NT2/D1 (cell line): ENCODE measurements around the gene BSN.
A peak's percentile ranks its signal among the peaks of the same experiment; 100 is the strongest.

Experiments
- DNase-seq: peaks from one replicate; pipeline ENCODE4 v3.0.0-alpha.2; 2011; ENCODE audit warnings: low read depth, low spot score
- H3K27me3 ChIP-seq: 2 replicates; pipeline ENCODE4 v1.6.0; 2011; ENCODE audit warnings: mild to moderate bottlenecking; ENCODE audit not compliant: insufficient read length, insufficient read depth
- H3K36me3 ChIP-seq: 2 replicates; pipeline ENCODE4 v1.6.1; 2011; ENCODE audit warnings: mild to moderate bottlenecking, low read length, mixed read lengths; ENCODE audit not compliant: insufficient read depth, insufficient read length
- H3K4me1 ChIP-seq: 2 replicates; pipeline ENCODE4 v1.5.1; 2011; ENCODE audit not compliant: insufficient read depth, insufficient read length
- H3K4me3 ChIP-seq: 2 replicates; pipeline ENCODE4 v1.5.1; 2011; ENCODE audit warnings: low read depth; ENCODE audit not compliant: insufficient read length
- H3K9ac ChIP-seq: 2 replicates; pipeline ENCODE4 v1.6.0; 2011; ENCODE audit warnings: low read depth; ENCODE audit not compliant: insufficient read length
- H3K9me3 ChIP-seq: 2 replicates; pipeline ENCODE4 v1.5.1; 2011; ENCODE audit warnings: mild to moderate bottlenecking, low read length; ENCODE audit not compliant: insufficient read depth
- SUZ12 ChIP-seq: IDR thresholded peaks from 2 replicates; pipeline ENCODE4 v1.6.1; 2011; ENCODE audit not compliant: insufficient read length, insufficient read depth; ENCODE audit errors: extremely low read depth
- YY1 ChIP-seq: IDR thresholded peaks from 2 replicates; pipeline ENCODE4 v1.6.1; 2011; ENCODE audit not compliant: insufficient read length, insufficient read depth
- ZNF274 ChIP-seq: IDR thresholded peaks from 2 replicates; pipeline ENCODE4 v1.6.1; 2011; ENCODE audit warnings: mild to moderate bottlenecking, low read depth, low read length

BSN gene

DNA sequence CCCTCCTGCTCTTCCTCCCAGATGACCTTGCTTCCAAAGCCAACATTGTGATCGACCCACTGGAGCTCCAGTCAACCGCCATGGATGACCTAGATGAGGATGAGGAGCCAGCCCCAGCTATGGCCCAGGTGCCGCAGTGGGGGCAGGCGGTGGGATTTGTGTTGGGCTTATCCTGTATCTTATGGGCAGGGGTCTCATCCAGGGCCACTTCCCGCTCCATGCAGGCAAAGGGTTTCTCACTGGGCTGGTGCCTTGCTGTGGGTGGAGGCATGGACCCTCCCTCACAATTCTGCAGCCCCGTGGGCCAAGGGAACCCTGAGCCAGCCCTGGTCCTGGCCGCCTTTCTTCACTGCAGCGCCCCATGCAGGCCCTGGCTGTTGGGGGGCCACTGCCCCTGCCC is 150.4 kb downstream of the BSN start:
- peaks cover 22% of the 10 kb centered on the region for H3K4me1 ChIP-seq
- no peaks in the 10 kb centered on the region for H3K27me3 ChIP-seq
- DNase-seq: no peak
- no peaks in the 10 kb centered on the region for H3K9me3 ChIP-seq
- H3K4me3 ChIP-seq: no peak overlapping the region
- no peak for TF ChIP-seq ZNF274
- TF ChIP-seq YY1: no peak
- TF ChIP-seq SUZ12: no peak
- no peak overlapping the region for H3K9ac ChIP-seq
- H3K36me3 ChIP-seq: peaks cover 75% of the 10 kb centered on the region

DNA sequence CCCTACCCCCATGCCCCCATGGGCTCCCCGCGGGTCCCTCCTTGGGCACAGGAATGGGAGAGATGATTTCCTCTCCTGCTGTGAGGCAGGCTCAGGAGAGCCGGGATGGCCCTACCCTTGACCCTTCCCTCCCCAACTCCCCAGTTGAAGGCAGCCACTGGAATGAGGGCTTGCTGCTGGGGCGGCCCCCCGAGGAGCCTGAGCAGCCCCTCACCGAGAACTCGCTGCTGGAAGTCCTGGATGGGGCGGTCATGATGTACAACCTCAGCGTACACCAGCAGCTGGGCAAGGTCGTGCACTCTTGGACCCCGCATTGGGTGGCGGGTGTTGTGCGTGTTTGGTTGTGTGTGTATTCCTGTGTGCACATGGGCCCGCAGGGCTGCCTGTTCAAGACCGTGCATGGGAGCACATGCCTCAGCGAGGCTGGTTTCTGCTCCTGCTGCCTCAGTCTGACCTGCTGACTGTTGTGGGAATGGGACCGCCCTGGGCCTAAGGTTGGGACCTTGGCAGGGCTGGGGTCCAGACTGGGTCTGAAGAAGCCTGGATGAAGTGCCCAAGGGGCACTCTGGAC is 151.2 kb downstream of the BSN start:
- Histone ChIP-seq H3K4me3 (no peak overlapping the region), H3K4me1 (peaks cover 21% of the 10 kb centered on the region), H3K36me3 (peaks cover 68% of the 10 kb centered on the region), H3K9me3 (no peaks in the 10 kb centered on the region), H3K9ac (no peak overlapping the region), H3K27me3 (no peaks in the 10 kb centered on the region)
- no peak for DNase-seq
- no peak for TF ChIP-seq SUZ12

GRCh38 chr3:49706456-49707112 is 152.3 kb downstream of the BSN start:
- H3K27me3 ChIP-seq: no peaks in the 10 kb centered on the region
- H3K36me3 ChIP-seq: peaks cover 62% of the 10 kb centered on the region
- no peak overlapping the region for H3K9ac ChIP-seq
- TF ChIP-seq SUZ12 (no peak), ZNF274 (no peak), YY1 (no peak)
- H3K4me1 ChIP-seq: peaks cover 18% of the 10 kb centered on the region
- DNase-seq: no peak
- H3K9me3 ChIP-seq: no peaks in the 10 kb centered on the region
- H3K4me3 ChIP-seq: no peak overlapping the region

- Histone ChIP-seq H3K36me3 (peaks cover 59% of the 10 kb centered on the region), H3K4me1 (peaks cover 19% of the 10 kb centered on the region), H3K9ac (no peak overlapping the region), H3K27me3 (no peaks in the 10 kb centered on the region), H3K4me3 (no peak overlapping the region), H3K9me3 (no peaks in the 10 kb centered on the region)
- DNase-seq: no peak
- TF ChIP-seq YY1 (no peak), ZNF274 (no peak), SUZ12 (no peak)
Measured at GRCh38 chr3:49707113-49707480, 152.8 kb downstream of the BSN start.

GRCh38 chr3:49709852-49710251 is 155.6 kb downstream of the BSN start:
- no peak for DNase-seq
- Histone ChIP-seq H3K4me3 (no peak overlapping the region), H3K36me3 (peaks cover 49% of the 10 kb centered on the region), H3K9ac (no peak overlapping the region), H3K4me1 (peaks cover 20% of the 10 kb centered on the region), H3K27me3 (no peaks in the 10 kb centered on the region), H3K9me3 (no peaks in the 10 kb centered on the region)
- TF ChIP-seq SUZ12: no peak
- TF ChIP-seq ZNF274: no peak
- no peak for TF ChIP-seq YY1

DNA sequence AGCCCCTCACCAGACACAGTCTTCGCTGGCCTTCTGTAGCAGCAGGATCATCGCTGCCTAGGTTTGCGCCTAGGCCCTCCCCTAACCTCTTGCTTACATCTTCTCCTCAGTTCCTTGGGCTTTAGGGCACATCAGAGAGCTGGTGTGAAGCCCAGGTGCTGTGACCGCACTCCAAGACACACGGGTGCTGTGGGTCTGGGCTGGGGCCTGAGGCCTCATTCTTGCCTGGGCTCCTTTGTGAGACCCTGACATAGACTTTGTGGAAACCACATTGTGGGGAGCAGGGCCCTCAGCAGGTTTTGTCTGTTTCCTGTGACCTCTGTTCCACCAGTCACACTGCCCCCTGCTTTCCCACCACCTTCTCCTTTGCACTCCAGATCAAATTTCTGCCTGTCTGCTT is 157.2 kb downstream of the BSN start:
- Histone ChIP-seq H3K9me3 (no peaks in the 10 kb centered on the region), H3K36me3 (peaks cover 49% of the 10 kb centered on the region), H3K27me3 (no peaks in the 10 kb centered on the region), H3K9ac (no peak overlapping the region), H3K4me3 (no peak overlapping the region), H3K4me1 (peaks cover 18% of the 10 kb centered on the region)
- TF ChIP-seq ZNF274 (no peak), YY1 (no peak), SUZ12 (no peak)
- DNase-seq: no peak

DNA sequence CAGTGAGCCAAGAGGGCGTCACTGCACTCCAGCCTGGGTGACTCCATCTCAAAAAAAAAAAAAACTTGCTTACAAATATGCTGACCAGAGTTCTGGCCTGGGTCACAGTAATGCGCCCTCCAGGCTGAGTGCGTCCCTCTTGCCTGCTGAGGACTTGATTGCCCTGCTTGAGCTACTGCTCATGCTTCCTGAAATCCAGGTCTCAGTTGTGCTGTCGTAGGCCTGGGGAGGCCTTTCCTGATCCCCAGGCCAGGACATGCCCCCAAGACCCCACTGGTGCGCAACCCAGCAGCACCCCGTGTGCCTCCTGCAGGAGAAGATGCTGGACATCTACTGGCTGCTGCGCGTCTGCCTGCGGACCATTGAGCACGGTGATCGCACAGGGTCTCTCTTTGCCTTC is 157.9 kb downstream of the BSN start:
- no peak for DNase-seq
- peaks cover 50% of the 10 kb centered on the region for H3K36me3 ChIP-seq
- no peaks in the 10 kb centered on the region for H3K27me3 ChIP-seq
- H3K4me3 ChIP-seq: no peak overlapping the region
- H3K4me1 ChIP-seq: peaks cover 20% of the 10 kb centered on the region
- H3K9ac ChIP-seq: peak overlapping the region; percentile 23
- H3K9me3 ChIP-seq: no peaks in the 10 kb centered on the region
- TF ChIP-seq SUZ12 (no peak), YY1 (no peak), ZNF274 (no peak)
